WERI-Rb-1 (cell line): Measurements from ENCODE around the gene TMEM8B.

ENCODE experiments used
- DNase-seq: peaks from one replicate; pipeline ENCODE4 v3.0.0-alpha.2; 2020
- H3K27ac ChIP-seq: fragments of 250-450 bp; sonication (Bioruptor Pico); 2 replicates; pipeline ENCODE4 v1.5.1; 2020; ENCODE audit warnings: mild to moderate bottlenecking, moderate library complexity
- H3K27me3 ChIP-seq: fragments of 250-450 bp; sonication (Bioruptor Pico); 2 replicates; pipeline ENCODE4 v1.5.1; 2021; ENCODE audit warnings: mild to moderate bottlenecking, low read depth, moderate library complexity; ENCODE audit not compliant: insufficient read depth, severe bottlenecking
- H3K36me3 ChIP-seq: fragments of 250-450 bp; sonication (Bioruptor Pico); 2 replicates; pipeline ENCODE4 v1.5.1; 2020; ENCODE audit warnings: mild to moderate bottlenecking, moderate library complexity
- H3K4me3 ChIP-seq: 2 replicates; pipeline ENCODE4 v1.5.1; 2011; ENCODE audit warnings: low read depth, mild to moderate bottlenecking, control low read depth, low read length
- H3K9me3 ChIP-seq: fragments of 250-450 bp; sonication (Bioruptor Pico); 2 replicates; pipeline ENCODE4 v1.5.1; 2021; ENCODE audit warnings: mild to moderate bottlenecking, moderate library complexity; ENCODE audit not compliant: severe bottlenecking
- TF ChIP-seq, protein P1 (sequence below): IDR thresholded peaks from 2 replicates; pipeline ENCODE4 v1.5.1; 2011; ENCODE audit warnings: low read depth, mild to moderate bottlenecking, control low read depth, inconsistent platforms, low read length

The TMEM8B gene

GRCh38 chr9:35842795-35843194, 13.8 kb downstream of the TMEM8B start:
- Histone ChIP-seq H3K27ac (no peak overlapping the region), H3K4me3 (no peak overlapping the region), H3K27me3 (no peaks in the 10 kb centered on the region), H3K36me3 (no peaks in the 10 kb centered on the region), H3K9me3 (no peaks in the 10 kb centered on the region)
- no peak for DNase-seq
- TF ChIP-seq, protein P1, sequence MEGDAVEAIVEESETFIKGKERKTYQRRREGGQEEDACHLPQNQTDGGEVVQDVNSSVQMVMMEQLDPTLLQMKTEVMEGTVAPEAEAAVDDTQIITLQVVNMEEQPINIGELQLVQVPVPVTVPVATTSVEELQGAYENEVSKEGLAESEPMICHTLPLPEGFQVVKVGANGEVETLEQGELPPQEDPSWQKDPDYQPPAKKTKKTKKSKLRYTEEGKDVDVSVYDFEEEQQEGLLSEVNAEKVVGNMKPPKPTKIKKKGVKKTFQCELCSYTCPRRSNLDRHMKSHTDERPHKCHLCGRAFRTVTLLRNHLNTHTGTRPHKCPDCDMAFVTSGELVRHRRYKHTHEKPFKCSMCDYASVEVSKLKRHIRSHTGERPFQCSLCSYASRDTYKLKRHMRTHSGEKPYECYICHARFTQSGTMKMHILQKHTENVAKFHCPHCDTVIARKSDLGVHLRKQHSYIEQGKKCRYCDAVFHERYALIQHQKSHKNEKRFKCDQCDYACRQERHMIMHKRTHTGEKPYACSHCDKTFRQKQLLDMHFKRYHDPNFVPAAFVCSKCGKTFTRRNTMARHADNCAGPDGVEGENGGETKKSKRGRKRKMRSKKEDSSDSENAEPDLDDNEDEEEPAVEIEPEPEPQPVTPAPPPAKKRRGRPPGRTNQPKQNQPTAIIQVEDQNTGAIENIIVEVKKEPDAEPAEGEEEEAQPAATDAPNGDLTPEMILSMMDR: no peak

DNA sequence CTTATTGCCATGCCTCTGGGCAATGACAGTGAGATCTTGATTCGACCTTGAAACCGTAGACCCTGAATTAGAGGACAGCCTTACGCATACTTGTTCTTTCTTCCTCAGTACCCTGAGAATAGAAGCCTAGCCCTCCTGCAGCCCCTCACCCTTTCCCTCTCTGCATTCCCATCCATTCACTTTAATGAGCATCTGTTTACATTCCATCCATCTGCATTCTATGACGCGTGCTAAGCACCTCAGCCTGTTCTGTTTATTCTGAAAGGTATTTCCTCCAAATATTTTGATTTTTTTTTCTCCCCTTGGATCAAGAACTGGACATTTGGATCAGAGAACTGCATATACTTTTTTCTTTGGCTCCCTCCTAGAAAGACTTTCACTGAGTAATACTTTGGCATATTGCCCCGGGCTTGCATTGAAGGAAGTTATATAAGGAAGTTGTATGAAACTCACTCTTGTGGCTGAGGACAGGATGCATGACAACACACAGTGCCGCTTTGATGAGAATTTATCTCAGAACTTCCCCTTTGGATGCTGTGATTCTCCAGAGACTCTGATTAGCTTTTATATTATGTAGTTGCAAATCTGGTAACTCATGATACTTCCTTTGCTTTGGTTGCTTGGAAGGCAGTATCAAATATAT, 15.7 kb downstream of the TMEM8B start:
- no peaks in the 10 kb centered on the region for H3K27me3 ChIP-seq
- no peak for DNase-seq
- TF ChIP-seq, protein P1: no peak
- H3K36me3 ChIP-seq: no peaks in the 10 kb centered on the region
- H3K27ac ChIP-seq: no peak overlapping the region
- no peak overlapping the region for H3K4me3 ChIP-seq
- no peaks in the 10 kb centered on the region for H3K9me3 ChIP-seq

- H3K36me3 ChIP-seq: no peaks in the 10 kb centered on the region
- TF ChIP-seq, protein P1: no peak
- no peaks in the 10 kb centered on the region for H3K9me3 ChIP-seq
- H3K4me3 ChIP-seq: no peak overlapping the region
- DNase-seq: no peak
- H3K27ac ChIP-seq: no peak overlapping the region
- no peaks in the 10 kb centered on the region for H3K27me3 ChIP-seq
Observed at GRCh38 chr9:35845824-35846771, 17.1 kb downstream of the TMEM8B start.

DNA sequence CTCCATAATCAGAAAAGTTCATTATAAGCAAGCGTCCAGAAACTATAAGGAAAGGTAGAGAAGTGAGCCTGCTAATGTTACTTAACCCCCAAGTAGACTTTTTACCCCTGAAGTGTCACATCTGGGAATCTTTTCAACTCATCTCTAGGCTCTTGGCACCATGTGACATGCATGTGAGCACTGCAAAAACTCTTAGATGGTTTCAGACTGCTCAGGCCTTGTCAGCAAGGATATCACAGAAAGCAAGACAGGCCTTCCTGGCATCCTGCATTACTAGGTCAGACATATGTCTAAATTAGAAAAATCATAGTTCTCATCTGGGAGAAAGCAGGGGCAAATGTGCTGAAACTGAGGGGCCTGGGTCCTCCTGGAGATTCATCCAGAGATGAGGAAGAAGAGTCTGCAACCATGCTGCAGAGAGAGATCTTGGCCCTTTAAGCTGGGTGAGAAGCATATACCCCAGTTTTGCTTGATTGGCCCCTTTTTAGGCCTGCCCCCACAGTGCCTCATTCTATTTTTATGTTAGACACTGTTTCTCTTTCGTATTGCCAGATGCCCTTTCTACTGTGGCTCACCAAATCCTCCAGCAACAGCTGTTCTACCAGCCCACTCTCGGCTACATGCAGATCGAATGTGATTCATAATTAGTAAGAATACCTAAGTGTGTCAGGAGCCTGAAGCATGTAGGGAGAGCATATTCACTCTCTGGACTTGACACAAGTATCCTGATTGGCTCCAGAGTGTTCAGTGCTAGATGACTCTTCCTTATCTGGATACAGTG, 19.0 kb downstream of the TMEM8B start:
- Histone ChIP-seq H3K27me3 (no peaks in the 10 kb centered on the region), H3K9me3 (no peaks in the 10 kb centered on the region), H3K27ac (no peak overlapping the region), H3K36me3 (no peaks in the 10 kb centered on the region), H3K4me3 (no peak overlapping the region)
- no peak for DNase-seq
- TF ChIP-seq, protein P1: no peak

DNA sequence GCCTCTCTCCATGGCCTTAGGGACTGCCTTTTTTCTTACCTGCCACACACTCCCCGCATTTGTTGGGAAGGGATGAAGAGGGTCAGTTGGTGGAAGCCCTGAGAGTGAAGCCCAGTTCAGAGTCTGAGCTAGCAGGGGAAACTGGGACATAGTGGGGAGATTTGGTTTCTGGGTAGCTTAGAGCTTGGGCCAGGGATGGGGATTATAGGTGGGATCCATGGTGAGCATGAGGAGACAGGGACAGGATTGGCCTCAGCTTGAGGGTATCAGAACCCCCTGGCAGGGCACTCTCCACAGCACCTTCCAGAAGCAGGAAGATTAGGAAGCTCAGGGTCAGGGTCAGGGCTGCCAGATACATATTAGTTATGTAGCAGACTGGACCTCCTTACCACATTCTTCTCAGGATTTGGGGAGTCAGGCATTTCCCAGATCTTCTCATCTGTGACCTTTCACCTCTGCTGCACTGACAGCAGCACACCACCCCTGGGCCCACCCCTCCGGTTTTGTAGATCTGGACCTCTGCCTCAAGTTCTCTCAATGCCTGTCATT, 23.3 kb downstream of the TMEM8B start:
- no peak overlapping the region for H3K4me3 ChIP-seq
- no peaks in the 10 kb centered on the region for H3K9me3 ChIP-seq
- DNase-seq: no peak
- H3K27ac ChIP-seq: no peak overlapping the region
- H3K36me3 ChIP-seq: no peaks in the 10 kb centered on the region
- TF ChIP-seq, protein P1: no peak
- no peaks in the 10 kb centered on the region for H3K27me3 ChIP-seq
